Upper lobe of left lung (tissue), 4 donors: ENCODE results near the gene INHBC.

Experiments
- CTCF ChIP-seq, 6 experiments: fragments of 450-650 bp in 4 of 6; fragments of 200-600 bp in 2 of 6; sonication (generic) in 2 of 6; IDR thresholded peaks; one replicate each; pipeline ENCODE4 v1.5.1; 2016 to 2019; ENCODE audit warnings: antibody characterized with exemption in 6 of 6
- POLR2A ChIP-seq, 4 donors: fragments of 450-650 bp; IDR thresholded peaks; one replicate each; pipeline ENCODE4 v1.5.1; 2016 to 2017; ENCODE audit warnings: antibody characterized with exemption in 4 of 4, mild to moderate bottlenecking in 2 of 4
- POLR2AphosphoS5 ChIP-seq, 2 donors: sonication (generic); formaldehyde crosslinking; IDR thresholded peaks; one replicate each; pipeline ENCODE4 v1.5.1; 2017; ENCODE audit warnings: antibody characterized with exemption in 2 of 2

- TF ChIP-seq CTCF (IDR thresholded peaks at IDR 0.05): no peak
- no peak for TF ChIP-seq POLR2AphosphoS5 (IDR thresholded peaks at IDR 0.05)
- TF ChIP-seq POLR2A (IDR thresholded peaks at IDR 0.05): no peak
Observed at GRCh38 chr12:57467212-57467874, 32.8 kb downstream of the INHBC start.
